ENCODE measurements around the gene PAWR. TPM values are rescaled to one million over a fixed set of nuclear protein-coding genes. Genes with fewer than 3 reads are reported as not detected.

The PAWR gene
- total and polyA plus RNA-seq, 2 of the 13 experiments (the other 11 are each of a cell fraction or from before 2014, with no cell fraction given): 29.1 to 36.1 TPM

- TF ChIP-seq ZNF615 (CRISPR knock-in tag; IDR thresholded peaks at IDR 0.05; ENCODE audit: borderline replicate concordance) (no peak), ZFYVE20 (CRISPR knock-in tag; IDR thresholded peaks at IDR 0.05; ENCODE audit: borderline replicate concordance, low read depth) (no peak), ZNF138 (CRISPR knock-in tag; IDR thresholded peaks at IDR 0.05; ENCODE audit: low read depth) (no peak), GABPB1 (CRISPR knock-in tag; IDR thresholded peaks at IDR 0.05) (no peak), ZNF597 (CRISPR knock-in tag; IDR thresholded peaks at IDR 0.05) (no peak), PAX8 (CRISPR knock-in tag; IDR thresholded peaks at IDR 0.05; ENCODE audit: borderline replicate concordance) (no peak), ARID2 (CRISPR knock-in tag; IDR thresholded peaks at IDR 0.05; ENCODE audit: borderline replicate concordance) (0 out of 2 replicates have a peak, but pooled peaks have one; percentile 60), REPIN1 (CRISPR knock-in tag; IDR thresholded peaks at IDR 0.05; ENCODE audit: borderline replicate concordance, low read depth) (no peak), ZHX1 (CRISPR knock-in tag; IDR thresholded peaks at IDR 0.05; ENCODE audit: low read depth) (no peak), SP2 (CRISPR knock-in tag; IDR thresholded peaks at IDR 0.05) (no peak), ZNF350 (CRISPR knock-in tag; IDR thresholded peaks at IDR 0.05; ENCODE audit: borderline replicate concordance, low read depth) (no peak), SIX4 (CRISPR knock-in tag; IDR thresholded peaks at IDR 0.05) (no peak), DBP (CRISPR knock-in tag; IDR thresholded peaks at IDR 0.05; ENCODE audit: not compliant biosample characterization) (no peak), DRAP1 (CRISPR knock-in tag; IDR thresholded peaks at IDR 0.05) (peak; percentile 47; the same call in 1 of the 2 replicates), ZNF780A (CRISPR knock-in tag; IDR thresholded peaks at IDR 0.05) (no peak), NR3C1 (CRISPR knock-in tag; IDR thresholded peaks at IDR 0.05) (no peak), POLR2AphosphoS5 (IDR thresholded peaks at IDR 0.05; ENCODE audit: low read depth, low read length) (no peak), ZNF616 (CRISPR knock-in tag; IDR thresholded peaks at IDR 0.05; ENCODE audit: low read depth) (no peak), SMARCC2 (IDR thresholded peaks at IDR 0.05) (no peak), PHB2 (IDR thresholded peaks at IDR 0.05; ENCODE audit: partially characterized antibody) (no peak), FUBP1 (CRISPR knock-in tag; IDR thresholded peaks at IDR 0.05; ENCODE audit: borderline replicate concordance) (no peak), EED (CRISPR knock-in tag; IDR thresholded peaks at IDR 0.05) (no peak), ZBTB7B (CRISPR knock-in tag; IDR thresholded peaks at IDR 0.05) (no peak), CHD2 (IDR thresholded peaks at IDR 0.05; ENCODE audit: low read depth, low read length) (no peak)
Observed at GRCh38 chr12:79549531-79550271, 141.1 kb downstream of the PAWR start (continued).
